MM.1S (cell line): Measurements from ENCODE around the gene DRG1.

Experiments
- EZH2 ChIP-seq: fragments of 300-600 bp; sonication (generic); optimal IDR thresholded peaks from 2 replicates; pipeline ENCODE3; 2017; ENCODE audit warnings: low read depth, mild to moderate bottlenecking, antibody characterized with exemption, low read length, mixed read lengths
- EZH2phosphoT487 ChIP-seq: fragments of 300-600 bp; sonication (generic); IDR thresholded peaks from 2 replicates; pipeline ENCODE4 v1.6.1; 2018; ENCODE audit warnings: antibody characterized with exemption, low read length
- TF ChIP-seq, protein P1 (sequence below): fragments of 300-600 bp; sonication (generic); IDR thresholded peaks from 2 replicates; pipeline ENCODE4 v1.5.1; 2016; ENCODE audit warnings: antibody characterized with exemption, low read length, mixed read lengths

DNA sequence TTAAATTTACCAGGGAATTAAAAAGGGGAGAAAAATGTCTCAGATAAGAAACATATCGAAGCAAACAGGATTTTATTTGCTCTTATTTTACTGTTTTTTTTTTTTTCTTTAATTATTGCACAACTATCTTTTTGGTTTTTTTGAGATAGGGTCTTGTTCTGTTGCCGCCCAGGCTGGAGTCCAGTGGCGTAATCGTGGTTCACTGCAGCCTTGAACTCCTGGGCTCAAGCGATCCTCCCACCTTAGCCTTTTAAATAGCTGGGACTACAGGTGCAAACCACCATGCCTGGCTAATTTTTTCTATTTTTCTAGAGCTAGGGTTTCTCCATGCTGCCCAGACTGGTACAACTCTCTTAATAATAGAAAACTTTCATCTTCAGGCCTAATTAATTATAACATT, 32.5 kb downstream of the DRG1 start:
- TF ChIP-seq, protein P1, sequence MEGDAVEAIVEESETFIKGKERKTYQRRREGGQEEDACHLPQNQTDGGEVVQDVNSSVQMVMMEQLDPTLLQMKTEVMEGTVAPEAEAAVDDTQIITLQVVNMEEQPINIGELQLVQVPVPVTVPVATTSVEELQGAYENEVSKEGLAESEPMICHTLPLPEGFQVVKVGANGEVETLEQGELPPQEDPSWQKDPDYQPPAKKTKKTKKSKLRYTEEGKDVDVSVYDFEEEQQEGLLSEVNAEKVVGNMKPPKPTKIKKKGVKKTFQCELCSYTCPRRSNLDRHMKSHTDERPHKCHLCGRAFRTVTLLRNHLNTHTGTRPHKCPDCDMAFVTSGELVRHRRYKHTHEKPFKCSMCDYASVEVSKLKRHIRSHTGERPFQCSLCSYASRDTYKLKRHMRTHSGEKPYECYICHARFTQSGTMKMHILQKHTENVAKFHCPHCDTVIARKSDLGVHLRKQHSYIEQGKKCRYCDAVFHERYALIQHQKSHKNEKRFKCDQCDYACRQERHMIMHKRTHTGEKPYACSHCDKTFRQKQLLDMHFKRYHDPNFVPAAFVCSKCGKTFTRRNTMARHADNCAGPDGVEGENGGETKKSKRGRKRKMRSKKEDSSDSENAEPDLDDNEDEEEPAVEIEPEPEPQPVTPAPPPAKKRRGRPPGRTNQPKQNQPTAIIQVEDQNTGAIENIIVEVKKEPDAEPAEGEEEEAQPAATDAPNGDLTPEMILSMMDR: no peak
- TF ChIP-seq EZH2 (no peak), EZH2phosphoT487 (no peak)
